Nephron (organoid): ENCODE data around the gene PTGER3.
"Not testable (repeated sequence)": the region's sequence is repeated elsewhere in the genome, so short reads cannot be mapped to it uniquely, and the experiment has no call there.

Experiments
- H3K27ac Mint-ChIP-seq, 3 experiments: 2 replicates each; pipeline ENCODE4 v1.8.0; 2020; ENCODE audit warnings: mixed read lengths in 3 of 3, mild to moderate bottlenecking in 2 of 3, moderate library complexity in 1 of 3
- H3K27me3 Mint-ChIP-seq: 2 replicates; pipeline ENCODE4 v1.8.0; 2021; ENCODE audit warnings: low read depth, mild to moderate bottlenecking, moderate library complexity, mixed read lengths
- H3K36me3 Mint-ChIP-seq: 2 replicates; pipeline ENCODE4 v1.8.0; 2020; ENCODE audit warnings: low read depth, mixed read lengths
- H3K4me1 Mint-ChIP-seq: 2 replicates; pipeline ENCODE4 v1.8.0; 2020; ENCODE audit warnings: mixed read lengths
- H3K4me3 Mint-ChIP-seq, 3 experiments: 2 replicates each; pipeline ENCODE4 v1.8.0; 2020; ENCODE audit warnings: mild to moderate bottlenecking in 3 of 3, mixed read lengths in 3 of 3, moderate library complexity in 2 of 3
- H3K9me3 Mint-ChIP-seq: 2 replicates; pipeline ENCODE4 v1.8.0; 2020; ENCODE audit warnings: mixed read lengths
- TF ChIP-seq, protein P1 (sequence below), 3 experiments: fragments of 200-600 bp; sonication (generic); IDR thresholded peaks; one replicate each; pipeline ENCODE4 v1.5.0; 2021; ENCODE audit warnings: antibody characterized with exemption in 3 of 3; ENCODE audit not compliant: unreplicated experiment in 3 of 3

Gene PTGER3

DNA sequence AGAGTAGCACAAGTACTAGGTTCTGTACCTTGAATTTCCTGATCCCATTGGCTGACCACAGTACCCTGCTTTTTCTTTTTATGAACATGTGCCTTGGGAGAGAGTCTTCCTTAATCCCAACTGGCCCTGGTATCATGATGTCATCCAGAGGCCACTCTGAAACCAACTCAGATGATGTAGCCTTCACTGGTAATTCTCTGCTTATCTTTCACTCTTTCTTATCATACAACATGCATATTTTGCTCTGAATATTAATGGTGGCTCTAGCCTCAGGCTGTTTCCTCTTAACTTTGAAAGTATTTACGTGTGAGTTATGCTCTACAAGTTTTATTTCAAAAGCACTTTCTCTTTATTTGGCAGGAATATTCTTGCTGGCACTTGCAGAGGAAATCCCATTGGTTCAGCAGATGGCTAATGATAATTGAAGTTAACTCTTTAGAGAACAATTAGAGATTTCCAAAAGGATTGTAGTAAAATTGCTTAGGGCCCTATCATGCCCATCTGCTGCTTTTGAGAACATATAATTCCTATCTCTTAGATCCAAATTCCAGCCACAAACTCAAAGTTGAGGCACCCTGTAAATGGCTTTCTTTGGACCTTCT, 86.1 kb downstream of the PTGER3 start:
- H3K4me3 Mint-ChIP-seq = no peak overlapping the region

DNA sequence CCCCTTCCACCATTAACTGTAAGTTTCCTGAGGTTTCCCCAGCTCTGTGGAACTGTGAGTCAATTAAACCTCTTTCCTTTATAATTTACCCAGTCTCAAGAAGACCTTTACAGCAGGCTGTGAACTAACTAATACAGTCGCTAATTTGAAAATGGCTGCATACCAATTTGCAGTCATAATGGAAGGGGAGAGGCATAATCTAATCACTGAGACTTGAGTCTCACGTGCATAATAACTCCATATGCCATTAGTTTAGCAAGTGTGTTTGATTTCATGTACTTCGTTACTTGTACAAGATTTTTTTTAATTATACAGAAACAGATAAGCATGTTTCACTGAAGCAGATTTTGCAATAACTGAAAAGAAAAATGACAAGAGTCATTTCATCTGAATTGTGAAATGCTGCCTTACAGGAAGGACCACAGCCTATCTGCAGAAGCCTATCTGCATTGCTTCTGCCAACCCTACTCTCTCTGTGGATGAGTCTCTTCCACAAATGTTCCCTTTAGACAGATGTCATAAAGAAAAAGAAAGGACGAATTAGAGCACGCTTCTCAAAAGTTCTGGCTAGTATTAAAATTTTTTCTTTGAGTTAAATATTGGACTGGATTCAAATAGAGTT, 99.1 kb downstream of the PTGER3 start:
- Mint-ChIP-seq H3K27me3 (peaks cover 3% of the 10 kb centered on the region), H3K27ac (peak overlapping the region in 2 of 3 experiments; percentile 24 to 67), H3K36me3 (no peaks in the 10 kb centered on the region), H3K9me3 (no peaks in the 10 kb centered on the region), H3K4me3 (no peak overlapping the region), H3K4me1 (no peaks in the 10 kb centered on the region)
- TF ChIP-seq, protein P1, sequence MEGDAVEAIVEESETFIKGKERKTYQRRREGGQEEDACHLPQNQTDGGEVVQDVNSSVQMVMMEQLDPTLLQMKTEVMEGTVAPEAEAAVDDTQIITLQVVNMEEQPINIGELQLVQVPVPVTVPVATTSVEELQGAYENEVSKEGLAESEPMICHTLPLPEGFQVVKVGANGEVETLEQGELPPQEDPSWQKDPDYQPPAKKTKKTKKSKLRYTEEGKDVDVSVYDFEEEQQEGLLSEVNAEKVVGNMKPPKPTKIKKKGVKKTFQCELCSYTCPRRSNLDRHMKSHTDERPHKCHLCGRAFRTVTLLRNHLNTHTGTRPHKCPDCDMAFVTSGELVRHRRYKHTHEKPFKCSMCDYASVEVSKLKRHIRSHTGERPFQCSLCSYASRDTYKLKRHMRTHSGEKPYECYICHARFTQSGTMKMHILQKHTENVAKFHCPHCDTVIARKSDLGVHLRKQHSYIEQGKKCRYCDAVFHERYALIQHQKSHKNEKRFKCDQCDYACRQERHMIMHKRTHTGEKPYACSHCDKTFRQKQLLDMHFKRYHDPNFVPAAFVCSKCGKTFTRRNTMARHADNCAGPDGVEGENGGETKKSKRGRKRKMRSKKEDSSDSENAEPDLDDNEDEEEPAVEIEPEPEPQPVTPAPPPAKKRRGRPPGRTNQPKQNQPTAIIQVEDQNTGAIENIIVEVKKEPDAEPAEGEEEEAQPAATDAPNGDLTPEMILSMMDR (IDR thresholded peaks at IDR 0.05; ENCODE audit: unreplicated experiment in 3 of 3) = no peak

More for the DNA sequence above, 86.1 kb downstream of the PTGER3 start:
- Mint-ChIP-seq H3K4me1 (no peaks in the 10 kb centered on the region), H3K9me3 (no peaks in the 10 kb centered on the region), H3K27me3 (no peaks in the 10 kb centered on the region), H3K36me3 (no peaks in the 10 kb centered on the region), H3K27ac (no peak overlapping the region)
- TF ChIP-seq, protein P1 (IDR thresholded peaks at IDR 0.05; ENCODE audit: unreplicated experiment in 3 of 3) = no peak

DNA sequence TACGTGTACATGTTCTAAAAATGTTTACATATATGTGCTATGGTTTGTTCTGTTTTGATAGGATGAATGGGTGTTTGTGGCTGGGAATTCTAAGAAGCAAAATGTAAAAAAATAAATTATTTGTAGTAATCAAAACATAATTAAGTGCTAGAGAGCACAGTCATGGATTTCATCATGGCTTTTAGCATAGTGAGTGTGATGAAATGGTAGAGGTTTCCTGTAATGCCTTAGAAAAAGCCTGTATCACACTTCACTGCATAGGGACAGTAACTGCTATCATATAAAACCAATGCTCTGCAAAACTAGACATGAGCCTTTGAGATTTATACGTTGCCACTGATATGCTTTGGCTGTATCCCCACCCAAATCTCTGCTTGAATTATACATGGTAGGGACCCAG, 99.8 kb downstream of the PTGER3 start:
- Mint-ChIP-seq H3K36me3 (no peaks in the 10 kb centered on the region), H3K4me1 (no peaks in the 10 kb centered on the region), H3K4me3 (no peak overlapping the region), H3K27me3 (peaks cover 3% of the 10 kb centered on the region), H3K27ac (no peak overlapping the region), H3K9me3 (no peaks in the 10 kb centered on the region)
- TF ChIP-seq, protein P1 (IDR thresholded peaks at IDR 0.05; ENCODE audit: unreplicated experiment in 3 of 3) = no peak

DNA sequence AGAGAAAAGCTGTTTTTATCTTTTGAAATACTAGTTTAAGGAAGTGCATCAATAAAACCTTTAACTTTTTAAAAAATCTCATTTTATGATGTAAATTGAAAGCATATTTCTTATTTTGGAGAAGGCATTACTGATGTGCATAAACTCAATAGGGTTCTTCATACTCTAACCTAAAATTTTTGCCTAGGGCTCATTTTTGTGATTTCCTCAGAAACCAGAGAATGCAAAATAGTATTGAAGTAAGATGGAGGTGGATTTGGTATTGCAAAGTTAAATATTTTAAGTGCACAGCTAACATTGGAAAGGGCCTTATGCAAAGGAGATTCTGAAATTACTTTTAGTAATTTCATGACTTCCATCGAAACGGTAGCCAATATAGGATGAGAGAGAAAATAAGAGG, 101.9 kb downstream of the PTGER3 start:
- H3K4me3 Mint-ChIP-seq = no peak overlapping the region
- H3K4me1 Mint-ChIP-seq = no peaks in the 10 kb centered on the region
- H3K27me3 Mint-ChIP-seq = peaks cover 3% of the 10 kb centered on the region
- H3K27ac Mint-ChIP-seq = peak overlapping the region in 1 of 3 experiments; percentile 52
- TF ChIP-seq, protein P1 (IDR thresholded peaks at IDR 0.05; ENCODE audit: unreplicated experiment in 3 of 3) = no peak
- H3K9me3 Mint-ChIP-seq = no peaks in the 10 kb centered on the region
- no peaks in the 10 kb centered on the region for H3K36me3 Mint-ChIP-seq

DNA sequence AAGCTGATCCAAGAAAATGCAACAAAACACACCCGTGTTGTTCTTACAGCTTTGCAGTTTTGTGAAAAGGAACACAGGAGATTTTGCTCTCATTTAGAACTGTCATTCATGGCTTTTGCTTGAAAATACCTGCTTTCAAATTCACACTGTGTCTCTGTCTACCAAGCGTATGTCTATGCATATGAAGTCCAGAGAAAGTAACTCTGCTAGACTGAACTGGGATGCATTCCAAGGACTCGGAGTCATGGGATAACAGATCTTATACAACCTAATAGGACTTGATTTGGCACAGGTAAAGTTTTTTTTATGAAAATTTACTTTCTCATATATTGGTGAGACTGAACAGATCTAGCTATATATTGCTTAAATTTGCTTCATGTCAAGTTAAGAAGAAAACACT, 102.4 kb downstream of the PTGER3 start:
- H3K36me3 Mint-ChIP-seq = no peaks in the 10 kb centered on the region
- H3K9me3 Mint-ChIP-seq = peaks cover 1% of the 10 kb centered on the region
- no peak overlapping the region for H3K4me3 Mint-ChIP-seq
- TF ChIP-seq, protein P1 (IDR thresholded peaks at IDR 0.05; ENCODE audit: unreplicated experiment in 3 of 3) = no peak
- peaks cover 3% of the 10 kb centered on the region for H3K27me3 Mint-ChIP-seq
- H3K27ac Mint-ChIP-seq = peak overlapping the region in 2 of 3 experiments; percentile 47 to 52
- no peaks in the 10 kb centered on the region for H3K4me1 Mint-ChIP-seq

DNA sequence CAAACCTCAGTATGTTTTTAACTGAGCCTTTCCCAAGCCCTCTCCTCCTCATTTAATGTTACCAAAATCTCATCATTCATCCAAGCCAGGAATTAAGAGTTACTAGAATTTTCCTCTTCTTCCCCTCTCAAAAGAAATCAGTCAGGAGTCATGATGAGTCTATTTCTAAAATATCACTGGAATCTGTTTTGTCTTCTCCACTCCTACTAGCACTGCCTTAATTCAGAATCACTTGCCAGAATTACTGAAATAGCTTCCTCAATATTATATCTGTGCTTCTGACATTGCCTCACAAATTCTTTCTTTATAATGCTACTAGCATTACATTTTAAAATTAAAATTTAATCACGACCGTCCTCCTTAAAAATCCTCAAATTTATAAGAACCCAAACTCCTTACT, 106.1 kb downstream of the PTGER3 start:
- H3K27me3 Mint-ChIP-seq = no peaks in the 10 kb centered on the region
- no peaks in the 10 kb centered on the region for H3K4me1 Mint-ChIP-seq
- TF ChIP-seq, protein P1 (IDR thresholded peaks at IDR 0.05; ENCODE audit: unreplicated experiment in 3 of 3) = no peak

DNA sequence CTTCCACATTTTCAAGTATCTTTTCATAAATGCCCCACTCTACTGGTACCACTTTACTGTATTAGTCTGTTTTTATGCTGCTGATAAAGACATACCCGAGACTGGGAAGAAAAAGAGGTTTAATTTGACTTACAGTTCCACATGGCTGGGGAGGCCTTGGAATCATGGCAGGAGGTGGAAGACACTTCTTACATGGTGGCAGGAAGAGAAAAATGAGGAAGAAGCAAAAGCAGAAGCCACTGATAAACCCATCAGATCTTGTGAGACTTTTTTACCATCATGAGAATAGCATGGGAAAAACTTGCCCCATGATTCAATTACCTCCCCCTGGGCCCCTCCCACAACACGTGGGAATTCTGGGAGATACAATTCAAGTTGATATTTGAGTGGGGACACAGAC, 107.2 kb downstream of the PTGER3 start:
- H3K27ac Mint-ChIP-seq, H3K36me3 Mint-ChIP-seq, H3K9me3 Mint-ChIP-seq, H3K4me3 Mint-ChIP-seq, H3K27me3 Mint-ChIP-seq, H3K4me1 Mint-ChIP-seq: not testable (repeated sequence)

More for the DNA sequence above, 106.1 kb downstream of the PTGER3 start:
- Mint-ChIP-seq H3K9me3 (peaks cover 7% of the 10 kb centered on the region), H3K36me3 (no peaks in the 10 kb centered on the region), H3K4me3 (no peak overlapping the region), H3K27ac (no peak overlapping the region)
